ENCODE data around the gene PYCR2.
"Not testable (repeated sequence)": the region's sequence is repeated elsewhere in the genome, so short reads cannot be mapped to it uniquely, and the experiment has no call there.

PYCR2 gene

DNA sequence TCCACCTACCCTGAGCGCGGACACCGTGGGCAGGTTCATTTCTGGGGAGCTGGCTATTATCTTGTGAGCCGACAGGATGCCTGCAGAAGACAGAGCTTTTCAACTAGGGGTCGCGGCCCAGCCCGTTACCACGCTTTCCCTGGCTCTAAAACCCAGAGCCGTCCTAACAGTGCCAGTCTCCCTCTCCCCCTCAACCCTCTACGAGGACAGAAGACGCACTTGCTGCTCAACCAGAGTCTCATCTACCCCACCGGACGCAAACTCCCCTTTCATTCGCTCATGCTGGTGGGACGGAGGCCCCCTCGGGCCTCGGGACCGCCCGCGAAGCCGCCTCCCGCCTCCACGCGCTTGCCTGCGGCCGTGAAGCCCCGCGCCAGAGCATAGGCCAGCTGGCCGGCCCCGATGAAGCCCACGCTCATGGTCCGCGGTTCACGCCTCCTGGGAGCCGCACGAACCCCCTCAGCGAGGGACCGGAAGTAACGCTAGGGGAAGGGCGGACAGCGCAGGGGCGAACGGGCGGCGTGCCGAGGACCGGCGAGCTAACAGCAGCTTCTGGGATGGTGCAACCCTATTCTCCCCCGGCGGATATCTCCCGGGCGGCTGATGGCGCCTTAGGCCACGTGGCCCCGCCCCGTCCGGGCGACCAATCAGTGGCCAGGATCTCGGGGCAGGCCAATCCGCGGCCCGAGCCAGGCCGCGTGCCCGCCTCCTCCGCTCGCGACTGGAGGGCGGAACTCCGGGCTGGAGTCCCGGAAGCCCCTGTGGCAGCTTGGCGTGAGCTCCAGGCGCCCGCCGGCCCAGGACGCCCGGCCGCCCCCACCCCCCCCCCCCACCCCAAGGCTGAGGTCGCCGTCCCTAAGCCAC is at the start of gene PYCR2:
TSS of gene PYCR2 (minus strand) at position 559 of the 864 bp plus-strand sequence. CDS start at position 419, 140 bp downstream.
- DNase-seq (ENCODE audit: extremely low read depth in 1 of 2, low read depth in 1 of 2): peak; percentile 69 to 88

- DNase-seq (ENCODE audit: extremely low read depth in 1 of 2, low read depth in 1 of 2): no peak
Observed at GRCh38 chr1:225973158-225973557, 49.1 kb upstream of the PYCR2 start.

DNA sequence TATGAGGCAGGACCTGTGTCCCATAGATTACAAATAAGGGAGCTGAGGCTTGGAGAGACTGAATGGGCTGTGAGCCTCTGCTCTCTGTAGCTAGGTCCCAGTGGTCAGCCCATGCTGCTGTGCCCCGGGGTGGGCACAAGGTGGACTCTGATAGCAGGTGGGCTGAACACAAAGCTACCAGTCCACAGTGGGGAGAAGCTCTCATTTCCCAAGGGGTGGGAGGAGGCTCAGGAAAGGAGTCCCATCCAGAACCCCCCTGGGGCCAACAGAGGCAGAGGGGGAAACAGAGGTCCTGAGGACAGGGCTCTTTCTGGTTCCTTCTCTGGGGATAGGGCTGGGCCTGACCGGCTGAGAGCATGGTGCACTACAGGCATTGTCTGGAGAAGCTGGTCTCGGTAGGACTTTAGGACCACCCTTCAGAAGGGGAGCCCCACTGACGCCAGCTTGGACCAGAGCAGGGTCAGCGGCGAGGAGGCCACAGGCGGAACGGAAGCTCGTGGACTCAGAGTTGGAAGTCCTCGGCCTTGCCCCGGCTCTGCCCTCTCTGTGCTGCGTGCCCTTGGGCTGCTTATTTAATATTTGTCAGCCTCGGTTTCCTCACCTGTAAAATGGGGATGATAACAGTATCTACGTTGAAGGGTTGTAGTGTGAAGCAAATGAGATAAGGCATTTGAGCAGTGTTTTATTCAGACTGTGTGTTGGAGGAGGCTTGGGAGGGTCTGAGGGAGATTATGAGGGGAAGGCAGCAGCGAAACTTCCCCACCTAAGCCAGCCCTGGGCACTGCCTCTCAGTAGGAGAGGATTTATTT is 48.5 kb upstream of the PYCR2 start:
- DNase-seq (ENCODE audit: extremely low read depth in 1 of 2, low read depth in 1 of 2): no peak

DNA sequence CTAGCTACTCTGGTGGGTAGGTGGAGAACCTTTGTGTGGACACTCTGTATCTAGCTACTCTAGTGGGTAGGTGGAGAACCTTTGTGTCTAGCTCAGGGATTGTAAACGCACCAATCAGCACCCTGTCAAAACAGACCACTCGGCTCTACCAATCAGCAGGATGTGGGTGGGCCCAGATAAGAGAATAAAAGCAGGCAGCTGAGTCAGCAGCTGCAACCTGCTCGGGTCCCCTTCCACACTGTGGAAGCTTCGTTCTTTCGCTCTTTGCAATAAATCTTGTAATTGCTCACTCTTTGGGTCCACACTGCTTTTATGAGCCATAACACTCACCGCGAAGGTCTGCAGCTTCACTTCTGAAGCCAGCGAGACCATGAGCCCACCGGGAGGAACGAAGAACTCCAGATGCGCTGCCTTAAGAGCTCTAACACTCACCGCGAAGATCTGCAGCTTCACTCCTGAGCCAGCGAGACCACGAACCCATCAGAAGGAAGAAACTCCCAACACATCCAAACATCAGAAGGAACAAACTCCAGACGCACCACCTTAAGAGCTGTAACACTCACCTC is 46.6 kb upstream of the PYCR2 start:
- DNase-seq (ENCODE audit: extremely low read depth in 1 of 2, low read depth in 1 of 2): not testable (repeated sequence)

- DNase-seq (ENCODE audit: extremely low read depth in 1 of 2, low read depth in 1 of 2): not testable (repeated sequence)
Observed at GRCh38 chr1:225969751-225970150, 45.7 kb upstream of the PYCR2 start.

DNA sequence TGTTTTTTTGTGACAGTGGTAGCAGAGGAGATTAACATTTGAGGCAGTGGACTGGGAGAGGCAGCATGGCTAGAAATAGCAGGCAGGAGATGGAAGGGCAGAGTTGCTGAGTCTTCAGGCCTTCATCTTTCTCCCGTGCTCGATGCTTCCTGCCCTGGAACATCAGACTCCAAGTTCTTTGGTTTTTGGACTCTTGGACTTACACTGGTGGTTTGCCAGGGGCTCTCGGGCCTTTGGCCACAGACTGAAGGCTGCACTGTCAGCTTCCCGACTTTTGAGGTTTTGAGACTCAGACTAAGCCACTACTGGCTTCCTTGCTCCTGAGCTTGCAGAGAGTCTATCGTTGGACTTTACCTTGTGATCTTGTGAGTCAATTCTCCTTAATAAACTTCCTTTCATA is 41.2 kb upstream of the PYCR2 start:
- DNase-seq (ENCODE audit: extremely low read depth in 1 of 2, low read depth in 1 of 2): no peak

GRCh38 chr1:225963735-225964530 is 39.9 kb upstream of the PYCR2 start:
- no peak for DNase-seq (ENCODE audit: extremely low read depth in 1 of 2, low read depth in 1 of 2)

GRCh38 chr1:225962440-225962975 is 38.5 kb upstream of the PYCR2 start:
- peak; percentile 8 to 51 for DNase-seq (ENCODE audit: extremely low read depth in 1 of 2, low read depth in 1 of 2)

DNA sequence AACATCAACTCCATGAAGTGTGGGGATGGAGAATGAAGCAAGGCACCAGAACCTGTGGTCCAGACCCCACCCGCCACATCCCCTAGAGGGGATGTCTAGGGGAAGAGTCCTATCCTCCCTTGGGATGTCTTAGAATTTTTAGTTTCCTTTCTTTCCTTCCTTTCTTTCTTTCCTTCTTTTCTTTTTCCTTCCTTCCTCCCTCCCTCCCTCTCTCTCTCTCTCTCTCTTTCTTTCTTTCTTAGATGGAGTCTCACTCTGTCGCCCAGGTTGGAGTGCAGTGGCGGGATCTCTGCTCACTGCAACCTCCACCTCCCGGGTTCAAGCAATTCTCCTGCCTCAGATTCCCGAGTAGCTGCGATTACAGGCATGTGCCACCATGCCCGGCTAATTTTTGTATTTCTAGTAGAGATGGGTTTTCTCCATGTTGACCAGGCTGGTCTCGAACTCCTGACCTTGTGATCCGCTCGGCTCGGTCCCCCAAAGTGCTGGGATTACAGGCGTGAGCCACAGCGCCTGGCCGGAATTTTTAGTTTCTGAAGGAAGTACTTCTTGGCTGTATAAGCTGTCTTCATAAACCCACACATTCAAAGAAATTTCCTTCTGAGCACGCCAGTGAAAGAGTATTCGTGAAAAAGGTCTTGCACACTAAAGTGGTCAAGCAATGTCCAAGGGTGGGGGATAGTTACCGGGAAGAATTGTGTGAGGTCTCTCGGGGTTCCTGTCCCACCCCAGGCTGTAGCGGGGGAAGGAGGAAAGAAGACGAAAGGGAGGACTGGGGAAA is 37.8 kb upstream of the PYCR2 start:
- DNase-seq (ENCODE audit: extremely low read depth in 1 of 2, low read depth in 1 of 2): no peak

GRCh38 chr1:225958041-225958440 is 34.0 kb upstream of the PYCR2 start:
- DNase-seq (ENCODE audit: extremely low read depth in 1 of 2, low read depth in 1 of 2): no peak

DNA sequence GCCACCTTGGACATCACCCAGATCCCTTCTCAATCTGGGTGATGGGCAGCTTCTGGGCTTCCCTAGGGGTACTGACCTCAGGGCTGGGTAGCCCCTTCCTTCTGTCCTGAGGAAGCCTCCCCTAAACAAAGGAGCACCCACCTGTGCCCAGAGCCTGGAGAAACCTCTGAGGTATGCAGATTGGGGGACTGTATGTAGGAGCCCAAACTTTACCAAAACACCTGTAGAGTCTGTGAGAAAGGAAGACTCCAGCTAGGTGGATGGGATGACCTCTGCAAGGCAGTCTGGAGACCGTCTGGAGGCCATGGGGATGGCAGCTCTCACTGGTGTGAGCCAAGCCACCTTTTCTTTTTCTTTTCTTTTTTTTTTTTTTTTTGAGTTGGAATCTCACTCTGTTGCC is 30.7 kb upstream of the PYCR2 start:
- no peak for DNase-seq (ENCODE audit: extremely low read depth in 1 of 2, low read depth in 1 of 2)

DNA sequence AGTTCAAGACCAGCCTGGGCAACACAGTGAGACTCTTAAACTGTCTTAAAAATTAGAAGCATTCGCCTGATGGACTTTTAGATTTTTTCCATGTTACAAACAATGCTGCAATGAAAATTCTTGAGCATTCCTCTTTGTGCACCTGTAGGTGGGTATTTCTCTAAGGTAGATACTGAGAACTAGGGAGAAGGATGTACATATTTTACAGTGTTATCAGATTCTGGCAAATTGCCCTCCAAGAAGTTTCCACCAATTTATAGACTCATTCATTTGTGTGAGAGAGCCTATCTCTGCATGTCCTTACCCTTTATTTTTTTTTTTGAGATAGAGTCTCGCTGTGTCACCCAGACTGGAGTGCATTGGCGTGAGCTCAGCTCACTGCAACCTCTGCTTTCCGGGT is 29.3 kb upstream of the PYCR2 start:
- DNase-seq (ENCODE audit: extremely low read depth in 1 of 2, low read depth in 1 of 2): no peak

DNA sequence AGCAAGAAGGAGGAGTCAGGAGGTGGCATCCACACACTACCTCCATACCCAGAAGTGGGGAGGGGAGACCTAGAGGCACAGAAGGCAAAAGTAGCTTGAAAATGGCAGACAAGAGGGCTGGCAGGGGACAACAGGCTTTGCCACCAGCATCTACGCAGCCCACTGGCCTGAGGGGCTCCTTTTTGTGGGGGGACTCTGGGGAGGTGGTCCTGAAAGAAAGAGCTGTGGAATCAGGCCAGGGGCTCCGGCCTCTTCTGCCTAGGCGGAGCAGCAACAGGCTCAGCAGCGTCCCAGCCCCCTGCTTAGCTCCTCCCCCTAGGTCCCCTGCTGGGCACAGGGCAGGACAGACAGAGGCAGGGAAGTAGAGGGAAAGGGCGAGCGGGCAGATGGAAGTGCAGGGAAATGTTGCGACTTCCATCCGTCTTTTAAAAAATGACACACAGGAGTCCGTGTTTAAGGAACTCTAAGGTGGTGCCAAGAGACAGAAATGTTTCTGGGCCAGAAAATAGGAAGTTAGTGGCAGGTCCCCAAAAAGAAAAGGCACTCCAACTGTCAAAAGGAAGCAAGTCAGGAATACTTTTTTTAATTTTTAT is 27.0 kb upstream of the PYCR2 start:
- no peak for DNase-seq (ENCODE audit: extremely low read depth in 1 of 2, low read depth in 1 of 2)

GRCh38 chr1:225949041-225949440 is 25.0 kb upstream of the PYCR2 start:
- no peak for DNase-seq (ENCODE audit: extremely low read depth in 1 of 2, low read depth in 1 of 2)

DNA sequence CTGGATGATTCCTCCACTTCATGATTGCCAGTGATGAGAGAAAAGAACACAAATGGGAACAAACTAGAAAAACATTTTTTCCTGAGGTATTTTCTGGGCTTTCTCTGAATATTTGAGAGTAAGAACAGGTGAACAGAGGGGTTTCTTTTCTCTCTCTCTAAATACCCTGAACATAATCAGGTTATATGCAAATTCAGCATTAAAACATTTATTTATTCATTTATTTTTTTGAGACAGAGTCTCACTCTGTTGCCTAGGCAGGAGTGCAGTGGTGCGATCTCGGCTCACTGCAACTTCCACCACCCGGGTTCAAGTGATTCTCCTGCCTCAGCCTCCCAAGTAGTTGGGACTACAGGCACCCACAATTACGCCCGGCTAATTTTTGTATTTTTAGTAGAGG is 22.8 kb upstream of the PYCR2 start:
- no peak for DNase-seq (ENCODE audit: extremely low read depth in 1 of 2, low read depth in 1 of 2)

- no peak for DNase-seq (ENCODE audit: extremely low read depth in 1 of 2, low read depth in 1 of 2)
Observed at GRCh38 chr1:225946082-225946620, 22.1 kb upstream of the PYCR2 start.

GRCh38 chr1:225945564-225945963 is 21.5 kb upstream of the PYCR2 start:
- DNase-seq (ENCODE audit: extremely low read depth in 1 of 2, low read depth in 1 of 2): no peak

- no peak for DNase-seq (ENCODE audit: extremely low read depth in 1 of 2, low read depth in 1 of 2)
Observed at GRCh38 chr1:225944951-225945350, 20.9 kb upstream of the PYCR2 start.

- no peak for DNase-seq (ENCODE audit: extremely low read depth in 1 of 2, low read depth in 1 of 2)
Observed at GRCh38 chr1:225944387-225944786, 20.3 kb upstream of the PYCR2 start.
